CD4-positive, alpha-beta T cell (primary cell): Measurements from ENCODE around the gene GNAT1. TPM values are rescaled to one million over a fixed set of nuclear protein-coding genes. Genes with fewer than 3 reads are reported as not detected.

ENCODE experiments used
- ATAC-seq: fragments of 200-7000 bp; cut with Tn5 transposase; one replicate; pipeline ENCODE4 v1.10.0; 2022; ENCODE audit warnings: mild to moderate bottlenecking; ENCODE audit not compliant: poor library complexity
- CTCF ChIA-PET: fragments of 350-600 bp; sonication (Branson Sonifier 250); formaldehyde crosslinking; loops from one replicate; lab custom pipeline; 2021; ENCODE audit warnings: antibody characterized with exemption, inconsistent platforms; lab: Charles Lee
- POLR2A ChIA-PET: fragments of 350-600 bp; sonication (Branson Sonifier 250); formaldehyde crosslinking; loops from one replicate; lab custom pipeline; 2021; ENCODE audit warnings: antibody characterized with exemption, inconsistent platforms; lab: Charles Lee
- DNase-seq, 14 experiments: peaks; one replicate each; pipeline ENCODE4 v3.0.0-alpha.2; 2013 to 2020; ENCODE audit warnings: mixed read lengths in 2 of 14
- H3K27ac ChIP-seq, 2 donors: one replicate each; pipeline versions ENCODE4 v1.5.1 to v1.7.0; 2013; ENCODE audit warnings: low read length in 2 of 2, low read depth in 1 of 2, mild to moderate bottlenecking in 1 of 2
- H3K27me3 ChIP-seq, 2 experiments: 1 replicate in 1 of 2; 2 replicates in 1 of 2; pipeline versions ENCODE4 v1.6.1 to v1.7.0; 2013; ENCODE audit warnings: low read length in 2 of 2, control low read depth in 1 of 2, mild to moderate bottlenecking in 1 of 2, moderate library complexity in 1 of 2; ENCODE audit not compliant: insufficient read depth in 2 of 2, control insufficient read depth in 1 of 2
- H3K36me3 ChIP-seq: one replicate; pipeline ENCODE4 v1.6.1; 2013; ENCODE audit warnings: low read length, control low read depth; ENCODE audit not compliant: insufficient read depth
- H3K4me1 ChIP-seq: one replicate; pipeline ENCODE4 v1.6.1; 2013; ENCODE audit warnings: low read length, control low read depth; ENCODE audit not compliant: insufficient read depth
- H3K4me3 ChIP-seq: one replicate; pipeline ENCODE4 v1.5.1; 2013; ENCODE audit warnings: mild to moderate bottlenecking, low read length, moderate library complexity
- H3K9me3 ChIP-seq, 2 experiments: 1 replicate in 1 of 2; 2 replicates in 1 of 2; pipeline versions ENCODE4 v1.6.1 to v1.7.0; 2013; ENCODE audit warnings: low read length in 2 of 2, mild to moderate bottlenecking in 2 of 2, control low read depth in 1 of 2, moderate library complexity in 1 of 2; ENCODE audit not compliant: control insufficient read depth in 1 of 2, insufficient read depth in 1 of 2
- H3K27ac Mint-ChIP-seq: one replicate; pipeline ENCODE4 v1.8.0; 2020; ENCODE audit warnings: mixed read lengths
- H3K27me3 Mint-ChIP-seq: one replicate; pipeline ENCODE4 v1.8.0; 2021; ENCODE audit warnings: mixed read lengths
- H3K36me3 Mint-ChIP-seq: one replicate; pipeline ENCODE4 v1.8.0; 2021; ENCODE audit warnings: low read depth, mixed read lengths
- H3K4me1 Mint-ChIP-seq: one replicate; pipeline ENCODE4 v1.8.0; 2021; ENCODE audit warnings: low read depth, mixed read lengths
- H3K4me3 Mint-ChIP-seq: one replicate; pipeline ENCODE4 v1.8.0; 2020; ENCODE audit warnings: mild to moderate bottlenecking, mixed read lengths
- H3K9me3 Mint-ChIP-seq: one replicate; pipeline ENCODE4 v1.8.0; 2020; ENCODE audit warnings: mixed read lengths
- intact Hi-C, 2 experiments: fragments of 100-400 bp; cut with DNase I in 1 of 2; cut with micrococcal nuclease in 1 of 2; formaldehyde crosslinking; loops; one replicate each; pipeline versions ENCODE4 v1.15.1 to v1.9.0; 2023 to 2025; cut with DNase I, micrococcal nuclease
- total RNA-seq, 174 experiments: library from RNA in 2 of 174; stranded (reverse) in 2 of 174; gene quantifications; one replicate each; pipeline ENCODE4 v1.2.3 and lab custom pipeline; 2021 to 2026
- TF ChIP-seq, protein P1 (sequence below): fragments of 200-600 bp; IDR thresholded peaks from one replicate; pipeline ENCODE4 v1.8.0; 2022; ENCODE audit warnings: antibody characterized with exemption, mild to moderate bottlenecking

Gene GNAT1
- total RNA-seq, 2 experiments from 2014 or later: 0.11 to 0.28 TPM

DNA sequence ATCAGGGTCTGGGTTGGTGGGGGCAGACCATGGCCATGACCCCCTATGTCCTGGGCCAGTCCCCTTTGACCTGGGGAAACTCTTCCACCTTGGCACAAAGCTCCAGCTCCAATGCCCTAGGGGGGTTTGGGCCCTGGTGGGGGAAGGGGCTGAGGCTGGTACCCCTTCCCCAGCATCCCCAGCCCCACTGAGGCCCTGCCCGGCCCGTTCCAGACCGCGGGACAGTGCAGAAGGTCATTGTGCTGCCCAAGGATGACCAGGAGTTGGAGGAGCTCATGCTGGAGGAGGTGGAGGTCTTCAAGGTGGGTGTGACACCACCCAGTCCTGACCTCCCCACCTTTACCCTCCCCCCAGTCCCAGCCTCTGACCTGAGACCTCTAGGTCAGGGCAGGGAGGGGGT is 6.2 kb upstream of the GNAT1 start:
- no peaks in the 10 kb centered on the region for H3K27me3 Mint-ChIP-seq
- Histone ChIP-seq H3K36me3 (no peaks in the 10 kb centered on the region), H3K27me3 (no peaks in the 10 kb centered on the region), H3K4me1 (no peaks in the 10 kb centered on the region), H3K27ac (no peak overlapping the region), H3K9me3 (no peaks in the 10 kb centered on the region), H3K4me3 (no peak overlapping the region)
- CTCF ChIA-PET: no interaction called here
- intact Hi-C loops: no loop called here
- H3K4me1 Mint-ChIP-seq: no peaks in the 10 kb centered on the region
- no peak overlapping the region for H3K27ac Mint-ChIP-seq
- DNase-seq (no peak), ATAC-seq (no peak)
- no peak overlapping the region for H3K4me3 Mint-ChIP-seq
- no peaks in the 10 kb centered on the region for H3K9me3 Mint-ChIP-seq
- no peaks in the 10 kb centered on the region for H3K36me3 Mint-ChIP-seq
- TF ChIP-seq, protein P1, sequence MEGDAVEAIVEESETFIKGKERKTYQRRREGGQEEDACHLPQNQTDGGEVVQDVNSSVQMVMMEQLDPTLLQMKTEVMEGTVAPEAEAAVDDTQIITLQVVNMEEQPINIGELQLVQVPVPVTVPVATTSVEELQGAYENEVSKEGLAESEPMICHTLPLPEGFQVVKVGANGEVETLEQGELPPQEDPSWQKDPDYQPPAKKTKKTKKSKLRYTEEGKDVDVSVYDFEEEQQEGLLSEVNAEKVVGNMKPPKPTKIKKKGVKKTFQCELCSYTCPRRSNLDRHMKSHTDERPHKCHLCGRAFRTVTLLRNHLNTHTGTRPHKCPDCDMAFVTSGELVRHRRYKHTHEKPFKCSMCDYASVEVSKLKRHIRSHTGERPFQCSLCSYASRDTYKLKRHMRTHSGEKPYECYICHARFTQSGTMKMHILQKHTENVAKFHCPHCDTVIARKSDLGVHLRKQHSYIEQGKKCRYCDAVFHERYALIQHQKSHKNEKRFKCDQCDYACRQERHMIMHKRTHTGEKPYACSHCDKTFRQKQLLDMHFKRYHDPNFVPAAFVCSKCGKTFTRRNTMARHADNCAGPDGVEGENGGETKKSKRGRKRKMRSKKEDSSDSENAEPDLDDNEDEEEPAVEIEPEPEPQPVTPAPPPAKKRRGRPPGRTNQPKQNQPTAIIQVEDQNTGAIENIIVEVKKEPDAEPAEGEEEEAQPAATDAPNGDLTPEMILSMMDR: no peak
- POLR2A ChIA-PET: no interaction called here

DNA sequence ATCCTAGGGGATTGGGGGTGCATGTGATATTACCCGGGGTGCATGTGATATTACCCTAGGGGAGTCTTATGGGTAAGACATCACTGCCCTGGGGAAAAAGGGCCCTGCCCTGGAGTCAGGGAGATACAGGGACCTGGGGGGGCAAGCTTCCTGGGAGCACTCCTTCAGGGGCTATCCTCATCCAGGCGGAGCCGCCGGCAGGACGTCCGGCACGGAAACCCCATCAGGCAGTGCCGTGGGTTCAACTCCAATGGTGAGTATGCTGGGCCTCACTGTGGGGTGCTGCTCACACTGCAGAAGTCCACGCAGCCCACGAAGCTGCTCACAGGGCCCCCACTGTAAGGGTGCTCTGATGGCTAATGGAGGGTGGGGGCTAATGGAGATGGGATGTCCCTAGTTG is 5.3 kb upstream of the GNAT1 start:
- no peak overlapping the region for H3K4me3 ChIP-seq
- H3K4me3 Mint-ChIP-seq: no peak overlapping the region
- no peak overlapping the region for H3K27ac ChIP-seq
- ChIA-PET POLR2A (no interaction called here), CTCF (no interaction called here)
- no peaks in the 10 kb centered on the region for H3K9me3 Mint-ChIP-seq
- no peaks in the 10 kb centered on the region for H3K36me3 ChIP-seq
- no peaks in the 10 kb centered on the region for H3K27me3 Mint-ChIP-seq
- no peaks in the 10 kb centered on the region for H3K9me3 ChIP-seq
- intact Hi-C loops: no loop called here
- no peak overlapping the region for H3K27ac Mint-ChIP-seq
- H3K4me1 ChIP-seq: no peaks in the 10 kb centered on the region
- no peaks in the 10 kb centered on the region for H3K27me3 ChIP-seq
- no peaks in the 10 kb centered on the region for H3K4me1 Mint-ChIP-seq
- ATAC-seq (no peak), DNase-seq (no peak)
- TF ChIP-seq, protein P1: no peak
- H3K36me3 Mint-ChIP-seq: no peaks in the 10 kb centered on the region

DNA sequence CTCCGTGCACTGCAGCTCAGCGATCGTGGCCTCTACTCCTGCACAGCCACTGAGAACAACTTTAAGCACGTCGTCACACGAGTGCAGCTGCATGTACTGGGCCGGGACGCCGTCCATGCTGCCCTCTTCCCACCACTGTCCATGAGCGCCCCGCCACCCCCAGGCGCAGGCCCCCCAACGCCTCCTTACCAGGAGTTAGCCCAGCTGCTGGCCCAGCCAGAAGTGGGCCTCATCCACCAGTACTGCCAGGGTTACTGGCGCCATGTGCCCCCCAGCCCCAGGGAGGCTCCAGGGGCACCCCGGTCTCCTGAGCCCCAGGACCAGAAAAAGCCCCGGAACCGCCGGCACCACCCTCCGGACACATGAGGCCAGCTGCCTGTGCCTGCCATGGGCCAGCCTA is 3.7 kb upstream of the GNAT1 start:
- Mint-ChIP-seq H3K27me3 (peaks cover 4% of the 10 kb centered on the region), H3K9me3 (no peaks in the 10 kb centered on the region), H3K4me3 (no peak overlapping the region), H3K4me1 (peaks cover 3% of the 10 kb centered on the region), H3K27ac (no peak overlapping the region), H3K36me3 (no peaks in the 10 kb centered on the region)
- Histone ChIP-seq H3K4me1 (peaks cover 4% of the 10 kb centered on the region), H3K4me3 (no peak overlapping the region), H3K36me3 (no peaks in the 10 kb centered on the region), H3K9me3 (peaks cover 0 to 5% of the 10 kb centered on the region in 2 experiments), H3K27ac (no peak overlapping the region), H3K27me3 (peaks cover under 1 to 1% of the 10 kb centered on the region in 2 experiments)
- DNase-seq: no peak
- no peak for ATAC-seq
- ChIA-PET CTCF (no interaction called here), POLR2A (no interaction called here)
- intact Hi-C loops: loop anchor here in 1 of 2 experiments (2.0 kb wide), 1 partner anchor 67 kb away; no protein-coding TSS in a partner anchor
- TF ChIP-seq, protein P1: no peak
